ENCODE measurements around the gene URM1.
"Not testable (repeated sequence)": the region's sequence is repeated elsewhere in the genome, so short reads cannot be mapped to it uniquely, and the experiment has no call there.

The URM1 gene

DNA sequence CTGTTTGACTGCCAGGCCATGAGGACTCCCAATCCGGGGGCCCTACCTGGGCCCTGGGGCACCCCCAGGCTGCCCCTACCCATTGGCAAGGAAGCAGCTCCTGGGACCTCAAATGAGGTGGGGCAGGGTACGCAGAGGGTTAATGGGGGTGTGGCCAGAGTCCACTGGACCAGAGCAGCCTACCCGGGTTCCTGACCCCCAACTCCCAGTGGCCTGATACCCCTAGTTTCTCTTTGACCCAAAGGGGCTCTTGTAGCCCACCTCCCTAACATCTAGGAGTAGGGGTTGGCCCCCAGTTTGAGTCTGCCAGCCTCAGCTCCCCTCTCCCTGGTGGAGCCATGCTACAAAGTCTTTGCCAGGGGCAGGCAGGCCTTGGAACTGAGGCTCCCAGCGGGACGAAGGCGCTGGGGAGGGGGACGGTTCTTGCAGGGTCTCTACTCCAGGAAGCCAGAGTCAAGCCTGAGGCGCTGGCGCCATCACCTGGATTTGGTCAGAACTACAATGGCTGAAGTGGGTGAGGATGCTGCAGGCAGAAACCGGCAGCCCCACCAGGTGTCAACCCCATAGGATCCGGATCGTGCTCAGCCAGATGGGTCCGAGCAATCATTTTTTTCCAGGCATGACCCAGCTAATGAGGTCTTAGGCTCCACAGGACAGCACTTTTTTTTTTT lies 41.1 kb downstream of the URM1 start:
- peak; percentile 30 for DNase-seq (ENCODE audit: low read depth)
- TF ChIP-seq, protein P1, sequence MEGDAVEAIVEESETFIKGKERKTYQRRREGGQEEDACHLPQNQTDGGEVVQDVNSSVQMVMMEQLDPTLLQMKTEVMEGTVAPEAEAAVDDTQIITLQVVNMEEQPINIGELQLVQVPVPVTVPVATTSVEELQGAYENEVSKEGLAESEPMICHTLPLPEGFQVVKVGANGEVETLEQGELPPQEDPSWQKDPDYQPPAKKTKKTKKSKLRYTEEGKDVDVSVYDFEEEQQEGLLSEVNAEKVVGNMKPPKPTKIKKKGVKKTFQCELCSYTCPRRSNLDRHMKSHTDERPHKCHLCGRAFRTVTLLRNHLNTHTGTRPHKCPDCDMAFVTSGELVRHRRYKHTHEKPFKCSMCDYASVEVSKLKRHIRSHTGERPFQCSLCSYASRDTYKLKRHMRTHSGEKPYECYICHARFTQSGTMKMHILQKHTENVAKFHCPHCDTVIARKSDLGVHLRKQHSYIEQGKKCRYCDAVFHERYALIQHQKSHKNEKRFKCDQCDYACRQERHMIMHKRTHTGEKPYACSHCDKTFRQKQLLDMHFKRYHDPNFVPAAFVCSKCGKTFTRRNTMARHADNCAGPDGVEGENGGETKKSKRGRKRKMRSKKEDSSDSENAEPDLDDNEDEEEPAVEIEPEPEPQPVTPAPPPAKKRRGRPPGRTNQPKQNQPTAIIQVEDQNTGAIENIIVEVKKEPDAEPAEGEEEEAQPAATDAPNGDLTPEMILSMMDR (conservative IDR thresholded peaks at IDR 0.05; ENCODE audit: control insufficient read depth, insufficient read depth, low read depth, low read length) = peak; percentile 68
- H3K4me3 ChIP-seq (ENCODE audit: control insufficient read depth, low read depth, low read length) = no peak overlapping the region

- not testable (repeated sequence) for H3K4me3 ChIP-seq (ENCODE audit: control insufficient read depth, low read depth, low read length); DNase-seq (ENCODE audit: low read depth)
These were observed 42.6 kb downstream of the URM1 start for GRCh38 chr9:128413728-128414127.

DNA sequence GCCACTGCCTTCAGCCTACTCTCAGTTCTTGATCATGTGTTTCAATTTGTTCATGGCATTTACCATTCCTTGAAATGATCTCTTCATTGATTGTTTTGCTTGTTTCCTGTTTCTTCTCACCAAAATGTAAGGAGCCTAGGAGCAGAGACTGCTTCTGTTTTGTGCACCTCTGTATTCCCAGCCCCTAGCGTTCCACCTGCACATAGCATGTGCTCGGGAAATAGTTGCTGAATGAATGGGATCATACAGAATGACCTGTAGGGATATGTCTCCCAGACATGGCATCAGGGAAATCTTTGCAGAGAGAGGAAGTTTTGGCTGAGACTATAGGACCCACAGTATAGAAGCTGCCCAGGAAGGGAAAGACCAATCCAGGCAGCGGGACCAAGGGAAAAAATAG lies 43.3 kb downstream of the URM1 start:
- DNase-seq (ENCODE audit: low read depth) = no peak
- TF ChIP-seq, protein P1 (conservative IDR thresholded peaks at IDR 0.05; ENCODE audit: control insufficient read depth, insufficient read depth, low read depth, low read length) = no peak
- no peak overlapping the region for H3K4me3 ChIP-seq (ENCODE audit: control insufficient read depth, low read depth, low read length)

DNA sequence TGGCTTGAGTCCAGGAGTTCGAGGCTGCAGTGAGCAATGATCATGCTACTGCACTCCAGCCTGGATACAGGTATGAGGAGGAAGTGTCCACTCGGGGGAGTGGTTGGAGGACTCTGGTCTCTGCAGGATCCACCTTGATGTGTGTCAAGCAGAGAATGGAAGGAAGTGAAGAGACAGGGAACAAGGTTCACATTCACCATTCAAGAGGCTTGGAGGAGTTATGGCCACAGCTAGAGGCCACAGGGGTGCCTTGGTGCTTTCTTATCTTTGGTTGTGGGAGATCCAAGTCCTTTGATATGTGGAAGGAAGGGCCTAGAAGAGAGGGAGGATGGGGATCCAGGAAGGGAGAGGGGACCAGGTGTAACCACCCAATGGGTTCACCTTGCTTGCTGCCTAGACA lies 44.1 kb downstream of the URM1 start:
- no peak for DNase-seq (ENCODE audit: low read depth)
- TF ChIP-seq, protein P1 (conservative IDR thresholded peaks at IDR 0.05; ENCODE audit: control insufficient read depth, insufficient read depth, low read depth, low read length) = no peak

DNA sequence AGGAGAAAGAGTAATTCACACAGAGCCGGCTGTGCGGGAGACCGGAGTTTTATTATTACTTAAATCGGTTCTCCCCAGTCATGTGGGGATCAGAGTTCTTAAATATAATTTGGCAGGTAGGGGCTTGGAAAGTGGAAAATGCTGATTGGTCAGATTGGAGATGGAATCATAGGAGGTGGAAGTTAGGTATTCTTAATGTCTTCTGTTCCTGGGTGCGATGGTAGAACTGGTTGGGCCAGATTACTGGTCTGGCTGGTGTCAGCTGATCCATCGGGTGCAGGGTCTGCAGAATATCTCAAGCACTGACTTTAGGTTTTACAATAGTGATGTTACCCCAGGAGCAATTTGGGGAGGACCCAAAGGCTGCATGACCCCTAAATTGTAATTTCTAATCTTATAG lies 44.8 kb downstream of the URM1 start:
- TF ChIP-seq, protein P1 (conservative IDR thresholded peaks at IDR 0.05; ENCODE audit: control insufficient read depth, insufficient read depth, low read depth, low read length) = no peak

More for the DNA sequence above, 44.1 kb downstream of the URM1 start:
- no peak overlapping the region for H3K4me3 ChIP-seq (ENCODE audit: control insufficient read depth, low read depth, low read length)

DNA sequence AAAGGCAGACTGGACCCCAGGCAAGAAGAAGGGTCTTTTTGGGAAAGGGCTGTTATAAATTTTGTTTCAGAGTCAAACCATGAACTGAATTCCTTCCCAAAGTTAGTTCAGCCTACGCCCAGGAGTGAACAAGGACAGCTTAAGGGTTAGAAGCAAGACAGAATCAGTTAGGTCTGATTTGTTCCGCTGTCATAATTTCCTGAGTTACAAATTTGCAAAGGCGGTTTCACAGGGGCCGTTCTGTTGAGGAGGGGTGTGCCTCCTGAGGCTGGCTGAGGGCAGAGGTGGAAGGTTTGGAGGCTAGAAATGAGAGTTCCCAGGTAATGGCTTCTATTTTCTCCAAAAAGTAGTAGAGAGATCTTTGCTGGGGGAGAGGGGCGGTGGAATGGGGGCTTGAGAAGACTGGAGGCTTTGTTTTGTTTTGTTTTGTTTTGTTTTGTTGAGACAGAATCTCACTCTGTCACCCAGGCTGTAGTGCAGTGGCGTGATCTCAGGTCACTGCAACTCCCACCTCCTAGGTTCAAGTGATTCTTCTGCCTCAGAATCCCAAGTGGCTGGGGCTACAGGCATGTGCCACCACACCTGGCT lies 45.4 kb downstream of the URM1 start:
- no peak overlapping the region for H3K4me3 ChIP-seq (ENCODE audit: control insufficient read depth, low read depth, low read length)
- TF ChIP-seq, protein P1 (conservative IDR thresholded peaks at IDR 0.05; ENCODE audit: control insufficient read depth, insufficient read depth, low read depth, low read length) = no peak
- DNase-seq (ENCODE audit: low read depth) = no peak

More for the DNA sequence above, 44.8 kb downstream of the URM1 start:
- H3K4me3 ChIP-seq (ENCODE audit: control insufficient read depth, low read depth, low read length) = no peak overlapping the region
- DNase-seq (ENCODE audit: low read depth) = no peak

DNA sequence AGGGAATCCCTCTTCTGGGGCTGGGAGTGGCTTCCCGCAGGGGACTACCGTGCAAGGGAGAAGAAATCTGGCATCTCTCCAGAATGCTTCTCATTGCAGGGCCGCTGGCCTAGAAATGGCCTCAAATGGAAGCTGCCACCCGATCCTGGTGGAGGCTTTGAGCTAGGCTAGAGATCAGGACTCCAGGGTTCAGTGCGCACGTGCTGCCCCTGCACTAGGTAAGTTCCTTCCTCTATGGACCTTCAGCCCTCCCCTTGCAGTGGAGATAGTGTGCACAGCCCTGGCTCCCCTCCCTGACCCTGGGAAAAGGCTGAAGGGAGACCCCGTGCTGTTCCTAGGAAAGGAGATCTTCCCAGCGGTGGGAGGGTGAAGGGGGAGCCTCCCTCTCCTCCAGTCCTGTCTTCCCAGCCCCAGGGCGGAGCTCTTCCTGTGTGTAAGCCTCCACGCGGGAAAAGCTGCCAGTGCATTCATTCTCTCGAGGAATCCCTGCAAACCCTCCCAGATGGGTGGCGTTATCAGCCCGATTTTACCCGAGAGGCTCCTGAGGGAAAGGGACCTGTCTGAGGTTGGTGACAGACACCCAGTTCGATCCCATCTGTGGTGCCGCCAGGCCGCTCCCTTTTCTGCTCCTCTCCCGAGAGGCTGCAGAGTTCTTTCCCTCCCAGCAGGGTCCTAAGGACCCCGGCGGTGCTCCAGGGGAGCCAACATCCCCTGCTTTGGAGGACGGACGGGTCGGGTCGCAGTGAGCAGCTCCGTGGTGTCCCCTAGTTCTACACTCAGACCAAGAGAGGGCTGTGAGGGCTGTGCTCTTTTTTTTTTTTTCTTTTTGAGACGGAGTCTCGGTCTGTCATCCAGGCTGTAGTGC lies 48.1 kb downstream of the URM1 start:
- DNase-seq (ENCODE audit: low read depth) = peak; percentile 29
- TF ChIP-seq, protein P1 (conservative IDR thresholded peaks at IDR 0.05; ENCODE audit: control insufficient read depth, insufficient read depth, low read depth, low read length) = no peak
- H3K4me3 ChIP-seq (ENCODE audit: control insufficient read depth, low read depth, low read length) = peak overlapping the region; percentile 83
